HG02938 (cell line): Measurements from ENCODE around the gene MBD5.

Experiments used
- ATAC-seq: cut with Tn5 transposase; IDR thresholded peaks from one replicate; pipeline ENCODE4 v1.9.1; 2021; ENCODE audit warnings: mild to moderate bottlenecking, moderate library complexity; ENCODE audit not compliant: unreplicated experiment

MBD5 gene

DNA sequence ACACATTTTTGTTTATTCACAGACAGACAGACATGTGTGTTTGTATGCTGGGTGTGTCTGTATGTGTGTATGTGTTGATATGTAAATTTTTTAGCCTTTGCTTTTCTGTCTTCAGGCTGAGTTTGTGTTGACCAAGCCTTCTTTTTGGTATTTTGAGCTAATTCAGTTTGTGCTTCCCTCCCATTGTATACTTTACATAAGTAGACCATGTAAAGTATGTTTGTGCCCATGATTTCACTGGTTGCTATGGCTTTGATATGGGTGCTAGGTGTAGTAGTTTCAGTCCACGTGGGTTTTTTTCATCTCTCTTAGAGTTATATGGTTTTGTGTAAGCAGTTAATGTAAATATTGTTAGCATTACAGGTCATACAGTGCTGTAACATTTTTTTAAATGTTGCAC is 494.2 kb downstream of the MBD5 start:
- ATAC-seq: no peak

DNA sequence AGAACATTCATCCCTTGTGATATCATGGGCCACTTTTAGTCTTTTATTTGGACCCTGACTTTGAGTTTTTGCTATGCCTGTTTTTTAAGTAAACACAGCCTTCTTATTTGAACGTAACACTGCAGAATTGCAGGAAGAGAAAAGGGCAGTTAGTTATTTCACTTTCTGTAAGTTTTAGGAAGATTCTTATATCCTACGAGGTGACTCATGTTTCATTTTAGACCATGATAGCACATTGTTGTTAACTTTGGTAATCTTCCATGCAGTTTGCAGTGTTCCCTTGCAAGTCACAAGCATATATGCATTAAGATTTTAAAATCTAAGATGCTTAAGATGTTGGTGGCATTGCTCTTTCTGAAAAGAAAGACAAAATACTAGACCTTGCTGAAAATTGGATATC is 495.1 kb downstream of the MBD5 start:
- ATAC-seq: no peak

DNA sequence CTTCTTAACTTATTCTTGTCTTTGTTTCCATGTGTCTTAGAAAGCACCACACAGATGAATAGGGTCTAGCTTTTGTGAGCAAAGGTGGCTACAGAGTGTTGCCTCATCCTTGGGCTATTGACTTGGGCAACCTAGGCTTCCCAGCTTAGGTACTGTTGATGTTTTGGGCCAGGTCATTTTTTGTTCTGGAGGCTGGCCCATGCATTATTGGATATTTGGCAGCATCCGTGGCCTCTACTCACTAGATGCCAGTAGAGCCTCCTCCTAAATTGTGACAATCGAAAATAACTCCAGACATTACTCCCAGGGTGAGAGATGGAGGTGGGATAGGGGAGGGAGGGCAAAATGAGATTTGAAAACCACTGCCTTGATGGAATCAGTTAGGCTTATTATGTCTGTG is 496.4 kb downstream of the MBD5 start:
- ATAC-seq: no peak

DNA sequence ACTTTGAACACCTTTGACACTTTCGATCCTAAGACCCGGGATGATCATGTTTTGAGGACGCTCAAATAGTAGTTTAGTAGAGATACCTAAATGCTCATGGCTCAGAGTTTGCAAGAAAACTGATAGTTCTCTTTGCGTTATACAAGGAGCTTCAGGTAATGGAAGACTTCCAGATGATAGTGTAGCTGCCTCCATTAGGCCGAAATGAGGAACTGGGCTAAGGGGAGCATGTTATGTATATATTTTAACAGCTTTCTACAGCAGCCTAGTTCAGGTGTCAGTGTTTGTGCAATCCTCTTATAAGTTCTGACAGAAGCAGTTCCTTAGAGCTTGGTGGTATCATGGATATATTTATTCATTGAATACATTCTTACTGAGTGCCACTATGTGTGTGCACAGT is 496.9 kb downstream of the MBD5 start:
- ATAC-seq: no peak

DNA sequence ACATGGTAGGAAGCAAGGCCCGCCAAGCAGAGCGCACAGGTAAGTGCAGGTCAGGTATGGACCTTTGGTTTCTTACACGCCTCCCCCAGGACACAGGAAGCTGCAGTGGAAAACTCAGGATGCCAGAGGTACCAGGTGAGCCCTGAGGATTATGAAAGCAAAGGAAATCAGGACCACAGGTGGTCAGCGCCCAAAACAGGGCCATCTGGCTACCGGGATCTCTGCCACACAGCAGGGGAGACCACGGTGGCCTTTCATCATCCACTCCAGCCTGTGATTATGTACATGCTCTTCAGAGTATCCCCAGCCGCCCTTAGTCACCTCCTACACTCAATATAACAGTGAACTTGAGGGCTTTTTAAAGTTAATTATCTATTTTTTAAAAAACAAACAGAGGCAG is 498.1 kb downstream of the MBD5 start:
- ATAC-seq: no peak

DNA sequence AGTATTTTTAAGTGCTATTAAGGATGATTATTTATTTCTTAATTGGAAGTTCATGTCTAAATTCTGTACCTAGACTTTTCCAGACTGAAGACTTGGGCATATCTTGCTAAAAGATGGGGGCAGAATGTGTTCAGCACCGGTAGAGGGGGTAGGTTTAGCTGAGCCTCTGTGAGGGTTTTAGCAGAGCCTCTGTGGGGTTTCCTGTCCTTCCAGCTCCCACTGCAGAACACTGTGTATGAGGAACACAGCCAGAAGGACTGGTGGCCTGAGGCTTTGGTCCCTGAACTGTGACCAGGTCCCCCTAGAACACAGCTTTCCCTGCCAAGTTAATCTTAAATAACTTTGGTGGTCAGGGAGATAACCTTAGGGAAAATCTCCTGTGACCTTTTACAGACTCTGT is 500.3 kb downstream of the MBD5 start:
- no peak for ATAC-seq

DNA sequence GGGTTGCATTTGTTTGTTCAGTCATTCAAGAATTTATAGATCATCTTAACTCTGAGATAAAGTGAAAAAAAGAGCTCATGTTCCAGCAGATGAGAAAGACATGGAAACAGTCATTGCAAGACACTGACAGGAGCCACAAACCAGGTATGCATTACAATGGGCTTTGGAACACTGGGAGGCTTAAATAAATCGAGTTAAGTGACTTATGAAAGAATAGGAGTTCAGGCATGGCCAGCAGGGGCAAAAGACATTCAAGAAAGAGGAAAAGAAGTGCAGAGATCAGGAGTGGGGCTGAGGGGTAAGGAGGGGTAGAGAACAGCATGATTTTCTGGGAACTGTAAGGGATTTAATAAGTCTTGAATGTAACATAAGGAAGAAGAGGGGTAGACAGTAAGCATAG is 502.4 kb downstream of the MBD5 start:
- no peak for ATAC-seq

DNA sequence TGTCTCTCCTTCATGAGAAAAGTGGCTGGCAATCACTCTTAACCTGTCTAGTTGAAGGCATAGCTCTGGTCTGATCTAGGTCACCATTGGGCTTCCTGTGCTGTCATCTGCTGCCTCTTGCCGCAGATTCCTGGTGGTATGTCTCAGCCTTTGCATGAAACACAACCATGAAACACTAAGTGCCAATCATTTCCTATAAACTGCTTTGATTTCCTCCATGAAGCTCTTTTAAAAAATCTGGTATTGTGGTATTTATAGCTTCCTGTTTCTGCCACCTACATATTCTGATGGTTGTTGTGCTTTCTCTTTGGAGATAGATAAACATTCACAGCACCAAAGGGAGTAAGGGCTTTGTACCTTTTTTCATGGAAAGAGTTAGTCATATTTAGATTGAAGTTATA is 503.6 kb downstream of the MBD5 start:
- no peak for ATAC-seq

DNA sequence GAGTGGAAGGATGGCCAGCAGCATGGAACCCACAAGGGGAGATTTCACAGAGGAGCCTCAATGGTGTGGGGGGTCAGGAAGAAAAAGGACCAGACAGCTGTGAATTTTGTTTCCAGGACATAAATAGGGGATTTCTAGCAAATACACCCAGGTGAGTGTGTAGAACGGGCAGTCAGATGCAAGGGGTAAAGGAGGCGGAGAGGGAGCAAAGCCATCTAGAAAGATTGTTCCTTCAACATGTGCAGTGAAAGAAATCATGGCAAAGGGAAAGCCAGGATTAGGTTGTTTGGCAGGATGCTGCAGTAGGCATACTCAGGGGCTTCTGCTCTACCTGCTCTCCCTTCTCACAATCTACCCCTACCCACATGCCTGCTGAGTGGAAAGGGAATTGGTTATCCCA is 504.2 kb downstream of the MBD5 start:
- no peak for ATAC-seq

DNA sequence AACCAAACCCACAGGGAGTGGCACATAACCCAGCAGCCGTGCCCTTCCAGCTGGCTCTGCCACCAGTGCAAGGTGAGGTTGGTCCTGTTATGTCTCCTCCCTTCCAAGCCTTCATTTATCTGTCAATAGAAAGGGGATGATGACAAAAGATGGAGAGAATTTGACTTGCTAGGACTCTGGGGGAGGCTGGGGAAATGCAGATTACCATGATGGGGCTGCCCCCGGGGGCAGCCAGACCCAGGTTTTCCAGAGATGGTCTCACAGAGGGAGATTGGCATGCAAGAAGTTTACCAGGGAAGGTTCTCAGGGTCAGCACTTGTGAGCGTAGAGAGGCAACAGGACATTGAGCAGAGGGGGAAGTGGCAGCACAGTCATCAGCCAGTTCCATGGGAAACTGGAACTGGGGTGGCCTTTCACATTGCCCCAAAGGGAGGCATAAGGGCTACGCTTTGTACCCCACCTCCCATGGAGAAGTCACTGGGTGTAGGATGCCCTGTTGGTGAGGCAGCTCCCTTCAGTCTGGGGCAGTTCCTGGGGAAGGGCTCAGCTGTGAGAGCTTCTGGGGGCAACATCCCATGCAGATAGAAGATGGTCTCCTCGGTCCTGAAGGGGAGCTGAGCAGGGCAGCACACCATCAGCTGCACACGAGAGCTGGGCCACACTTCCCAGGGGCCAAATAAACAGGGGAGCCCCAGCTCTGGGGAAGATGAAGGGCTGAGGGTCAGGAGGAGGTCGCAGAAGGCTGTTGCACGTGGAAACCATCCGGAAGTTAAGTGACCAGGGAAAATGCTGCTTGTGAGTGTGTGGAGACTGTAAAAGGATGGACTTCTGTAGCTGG is 505.8 kb downstream of the MBD5 start:
- no peak for ATAC-seq

DNA sequence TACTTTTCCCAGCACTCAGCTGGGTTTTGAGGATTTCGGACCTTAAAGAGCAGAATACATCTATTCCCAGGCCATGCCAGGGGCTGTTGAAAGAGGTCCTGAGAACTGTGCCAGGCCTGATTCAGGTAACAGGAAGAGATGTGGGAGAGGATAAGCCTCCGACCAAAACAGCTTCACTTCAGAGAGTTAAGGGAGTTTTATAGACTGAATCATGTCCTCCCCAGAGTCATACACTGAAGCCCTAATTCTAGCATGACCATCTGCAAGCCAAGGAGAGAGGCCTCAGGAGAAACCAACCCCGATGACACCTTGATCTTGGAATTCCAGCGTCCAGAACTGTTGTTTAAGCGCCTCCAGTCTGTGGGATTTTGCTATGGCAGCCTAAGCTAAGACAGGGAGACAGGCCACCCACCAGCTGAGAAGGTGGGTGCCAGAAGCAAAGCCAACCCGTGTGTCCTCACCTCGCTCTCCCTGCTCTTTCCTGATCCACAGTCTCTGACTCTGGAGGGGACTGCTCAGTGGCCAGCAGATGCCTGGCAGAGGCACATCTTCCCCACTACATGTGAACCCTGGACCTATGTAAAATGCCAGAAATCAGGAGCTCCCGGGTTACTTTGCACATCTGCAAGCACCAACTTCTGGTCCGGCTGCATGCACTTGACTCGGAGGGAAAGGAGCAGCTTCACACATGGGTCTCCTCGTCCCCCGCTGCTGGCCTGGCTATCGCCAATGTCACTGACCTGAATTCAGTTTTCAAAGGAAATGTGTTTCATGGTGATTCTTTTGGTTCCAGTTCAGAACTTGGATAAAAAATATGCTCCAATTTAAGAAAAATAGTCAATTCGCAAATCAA is 506.8 kb downstream of the MBD5 start:
- no peak for ATAC-seq

DNA sequence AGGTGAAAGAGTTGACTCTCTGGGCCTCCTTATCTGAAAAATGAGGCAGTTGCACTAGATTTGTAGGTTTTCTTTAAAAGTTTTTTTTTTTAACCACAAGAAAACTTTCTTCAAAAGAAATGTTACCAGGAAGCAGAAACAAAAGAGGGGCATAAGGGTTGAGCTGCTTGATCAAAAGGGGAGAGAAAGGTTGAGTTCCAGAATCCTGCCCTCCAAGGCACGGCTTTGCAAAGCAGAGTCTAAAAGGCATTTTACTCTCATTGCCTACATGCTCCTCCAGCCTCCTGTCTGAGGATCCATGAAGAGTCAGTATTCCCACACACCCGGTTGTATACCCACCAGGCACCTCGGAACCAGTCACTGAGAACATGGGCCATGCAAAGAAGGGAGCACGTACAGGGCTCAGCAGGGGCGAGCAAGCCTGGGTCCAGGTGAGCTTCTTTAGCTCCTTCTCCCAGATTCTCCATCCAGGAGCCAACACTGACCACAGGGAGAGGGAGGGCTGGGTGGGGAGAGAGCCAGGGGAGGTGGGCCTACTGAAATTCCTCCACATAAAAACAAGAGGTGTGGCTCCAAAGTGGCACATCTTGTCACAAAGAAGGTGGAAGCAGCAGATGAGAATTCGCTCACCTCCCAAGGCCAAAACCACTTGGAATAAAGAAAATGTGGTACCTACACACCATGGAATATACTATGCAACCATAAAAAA is 507.6 kb downstream of the MBD5 start:
- no peak for ATAC-seq

DNA sequence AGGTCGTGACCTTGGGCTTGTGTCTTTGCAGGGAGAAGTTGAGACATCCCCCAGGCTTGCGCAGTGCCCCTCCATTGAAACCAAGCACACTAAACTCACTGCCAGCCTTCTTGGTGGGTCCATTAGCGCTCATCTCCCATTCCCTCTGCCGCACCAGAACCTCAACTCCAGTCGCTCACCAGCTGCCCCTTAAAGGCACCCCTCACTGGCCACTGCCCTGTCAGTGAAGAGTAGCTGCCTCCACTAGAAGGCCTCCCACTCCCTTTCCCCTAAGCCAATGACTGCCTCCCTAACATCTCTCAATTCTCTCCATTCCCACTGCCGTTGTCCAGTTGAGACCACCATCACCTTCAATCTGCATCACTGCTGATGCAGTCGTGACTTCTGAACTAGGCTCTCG is 508.9 kb downstream of the MBD5 start:
- ATAC-seq: no peak

DNA sequence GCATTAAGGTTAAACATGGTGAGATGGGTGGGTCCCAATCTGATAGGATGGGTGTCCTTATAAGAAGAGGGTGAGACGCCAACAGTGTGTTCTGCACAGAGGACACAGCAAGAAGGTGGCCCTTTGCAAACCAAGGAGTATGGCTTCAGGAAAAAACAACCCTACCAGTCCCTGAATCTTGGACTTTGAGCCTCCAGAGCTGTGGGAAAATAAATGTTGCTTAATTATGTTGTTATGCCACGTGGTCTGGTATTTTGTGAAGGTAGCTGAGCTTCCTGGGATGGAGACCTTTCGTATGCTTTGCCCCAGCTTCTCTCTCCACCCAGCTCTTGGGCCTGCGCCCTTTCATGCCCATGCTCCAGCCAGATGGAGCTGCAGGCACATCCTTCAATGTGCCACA is 509.5 kb downstream of the MBD5 start:
- no peak for ATAC-seq

DNA sequence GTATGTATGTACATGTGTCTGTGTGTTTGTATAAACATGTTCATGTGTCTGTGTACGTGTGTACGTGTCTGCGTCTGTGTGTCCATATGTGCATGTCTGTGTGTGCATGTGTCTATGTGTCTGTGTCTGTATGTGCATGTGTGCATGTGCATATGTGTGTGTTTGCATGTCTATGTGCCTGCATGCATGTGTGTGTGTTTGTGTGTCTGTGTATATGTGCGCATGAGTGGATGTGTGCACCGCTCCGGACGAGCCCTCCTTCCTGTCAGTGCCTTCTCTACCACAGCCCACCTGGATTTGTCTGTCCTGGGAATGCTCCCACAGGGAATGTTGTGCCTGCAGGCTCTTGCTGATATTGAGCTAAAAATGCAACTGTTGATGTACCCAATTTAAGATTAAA is 510.3 kb downstream of the MBD5 start:
- no peak for ATAC-seq

DNA sequence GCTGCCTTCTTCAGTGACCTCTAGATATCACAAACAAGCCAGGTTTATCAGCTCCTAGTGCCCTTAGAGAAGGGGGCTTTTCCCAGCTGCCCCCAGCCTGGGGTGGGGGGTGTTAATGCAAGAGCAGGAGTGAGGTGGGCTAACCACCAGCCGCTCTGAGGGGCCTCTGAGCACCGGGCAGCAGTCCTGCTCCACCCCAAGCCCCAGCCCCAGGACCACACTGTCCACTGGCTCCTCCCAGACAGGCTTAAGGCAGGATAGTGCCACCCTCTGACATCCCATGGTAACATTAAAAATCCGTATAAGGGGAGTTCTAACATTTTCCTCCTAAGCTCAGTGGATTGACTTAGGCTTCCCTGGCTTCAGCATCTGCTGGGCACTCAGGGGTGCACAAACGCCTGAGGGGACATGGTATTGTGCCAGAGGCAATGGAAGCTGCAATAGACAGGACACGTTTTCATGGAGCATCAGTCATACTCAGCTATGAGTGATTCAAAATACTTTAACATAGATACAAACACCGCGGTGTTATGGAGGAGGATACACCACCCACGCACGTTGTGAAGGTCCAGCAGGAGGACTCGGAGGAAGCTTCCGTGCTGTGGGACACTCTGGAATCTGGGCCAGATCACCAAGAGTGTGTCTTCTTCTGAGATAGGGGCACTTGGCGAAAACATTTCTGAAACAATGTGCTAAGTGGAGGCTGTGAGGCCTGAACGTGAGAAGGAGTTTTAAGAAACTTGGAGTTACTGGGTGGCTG is 511.0 kb downstream of the MBD5 start:
- no peak for ATAC-seq

DNA sequence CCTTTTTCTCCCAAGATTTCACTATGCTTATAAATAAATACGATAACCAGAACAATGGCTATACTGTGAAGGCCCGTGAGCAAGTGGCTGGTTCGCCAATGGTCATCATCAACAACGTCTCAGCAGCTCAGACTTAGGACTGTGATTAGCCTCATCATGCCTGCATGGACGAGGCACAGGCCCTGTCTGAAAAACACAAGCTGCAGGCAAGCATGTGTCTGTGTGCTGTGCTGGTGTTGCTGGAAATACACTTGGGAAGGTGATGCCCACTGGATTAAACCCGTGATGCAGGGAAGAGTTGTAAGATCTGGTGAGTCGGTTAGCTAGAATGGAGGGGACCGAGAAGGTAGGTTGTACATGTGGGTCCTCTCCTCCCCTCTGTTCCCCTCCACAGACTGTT is 512.1 kb downstream of the MBD5 start:
- no peak for ATAC-seq

DNA sequence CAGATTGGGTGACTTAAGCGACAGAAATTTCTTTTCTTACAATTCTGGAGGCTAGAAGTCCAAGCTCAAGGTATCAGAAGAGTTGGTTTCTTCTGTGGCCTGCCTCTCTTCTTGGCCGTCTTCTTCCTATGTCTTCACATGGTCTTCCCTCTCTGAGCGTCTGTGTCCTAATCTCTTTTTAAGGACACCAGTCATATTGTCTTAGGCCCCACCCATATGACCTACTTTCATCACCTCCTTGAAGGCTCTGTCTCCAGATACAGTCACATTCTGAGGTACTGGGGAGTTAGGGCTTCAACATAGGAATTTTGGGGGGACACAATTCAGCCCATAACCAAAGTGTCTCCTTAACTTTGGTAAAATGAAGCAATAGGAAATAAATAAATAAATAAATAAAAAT is 512.8 kb downstream of the MBD5 start:
- no peak for ATAC-seq

DNA sequence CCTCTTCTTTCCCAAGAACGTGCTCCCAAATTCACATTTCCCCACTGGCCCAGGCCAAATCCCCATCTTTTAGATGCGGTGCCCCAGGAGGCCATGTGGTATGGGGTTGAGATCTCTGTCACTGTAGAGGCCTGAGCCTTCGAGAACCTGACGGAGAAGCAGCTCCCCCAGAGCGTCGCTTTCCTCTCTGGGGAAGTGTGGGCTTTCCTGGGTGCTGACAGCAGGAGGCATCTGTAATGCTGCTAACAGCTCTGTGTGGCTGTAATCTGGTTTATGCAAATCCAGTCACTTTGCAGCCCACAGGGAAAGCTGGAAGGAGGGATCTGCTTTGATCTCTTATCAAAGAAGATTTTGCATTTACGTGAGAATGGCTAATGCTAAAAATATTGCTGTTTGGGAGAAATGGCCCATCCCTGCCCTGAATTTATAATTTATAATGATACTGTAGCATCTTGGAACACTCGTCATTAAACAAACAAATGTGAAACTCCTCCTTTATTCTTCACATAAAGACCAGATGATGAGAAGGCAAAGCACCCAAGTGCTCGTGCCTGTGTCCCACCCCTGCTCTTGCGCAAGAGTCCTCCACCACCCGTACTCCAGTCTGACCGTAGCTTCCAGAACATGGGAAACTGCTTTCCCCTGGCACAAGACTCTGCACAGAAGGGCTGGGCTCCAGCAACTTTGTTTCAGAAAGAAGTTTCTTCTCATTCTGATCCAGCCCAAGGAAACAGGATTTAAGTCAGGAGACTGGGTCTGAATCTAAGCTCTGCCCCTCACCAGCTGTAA is 513.7 kb downstream of the MBD5 start:
- ATAC-seq: no peak

DNA sequence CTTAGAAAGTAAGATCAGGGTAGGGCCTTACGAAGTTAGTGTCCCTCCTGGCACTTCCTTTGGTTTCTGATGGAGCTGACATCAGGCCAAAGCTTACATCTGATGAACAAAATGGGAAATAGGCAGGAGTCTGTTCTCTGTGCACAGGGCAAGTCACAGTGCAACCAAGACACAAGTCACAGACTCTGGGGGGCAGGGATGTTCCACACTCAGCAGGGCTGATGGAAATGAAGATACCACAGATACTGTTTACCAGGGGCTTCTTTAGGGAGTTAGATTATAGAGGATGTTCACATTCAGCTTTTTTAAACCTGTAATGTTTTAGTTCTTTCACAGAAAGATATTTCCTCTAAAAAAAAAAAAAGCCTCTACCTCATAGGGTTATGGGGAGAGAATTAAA is 517.5 kb downstream of the MBD5 start:
- ATAC-seq: no peak
